Thymus (tissue), 11 donors: ENCODE data around the gene LRCH1. TPM values are rescaled to one million over a fixed set of nuclear protein-coding genes. Genes with fewer than 3 reads are reported as not detected.

Experiments used
- DNase-seq, 9 donors: peaks; one replicate each; pipeline ENCODE4 v3.0.0-alpha.2; 2013; ENCODE audit warnings: low spot score in 9 of 9, low read depth in 6 of 9, missing footprints in 1 of 9
- H3K27ac ChIP-seq, 2 donors: one replicate each; pipeline ENCODE4 v1.5.1; 2013; ENCODE audit warnings: control low read depth in 1 of 2, low read depth in 1 of 2, low read length in 1 of 2, mild to moderate bottlenecking in 1 of 2, moderate library complexity in 1 of 2
- H3K27me3 ChIP-seq, 2 donors: one replicate each; pipeline ENCODE4 v1.5.1; 2013; ENCODE audit warnings: low read length in 1 of 2; ENCODE audit not compliant: control insufficient read depth in 2 of 2, insufficient read depth in 1 of 2
- H3K36me3 ChIP-seq, 2 donors: one replicate each; pipeline ENCODE4 v1.5.1; 2013; ENCODE audit warnings: low read length in 1 of 2, mild to moderate bottlenecking in 1 of 2, moderate library complexity in 1 of 2; ENCODE audit not compliant: control insufficient read depth in 2 of 2, insufficient read depth in 2 of 2
- H3K4me1 ChIP-seq, 2 donors: one replicate each; pipeline ENCODE4 v1.5.1; 2013; ENCODE audit warnings: low read length in 2 of 2; ENCODE audit not compliant: control insufficient read depth in 2 of 2, insufficient read depth in 2 of 2
- H3K4me3 ChIP-seq, 2 donors: one replicate each; pipeline ENCODE4 v1.5.1; 2013; ENCODE audit warnings: low read length in 2 of 2, control low read depth in 1 of 2, mild to moderate bottlenecking in 1 of 2
- H3K9me3 ChIP-seq, 2 donors: one replicate each; pipeline ENCODE4 v1.5.1; 2013; ENCODE audit warnings: low read length in 1 of 2, mild to moderate bottlenecking in 1 of 2; ENCODE audit not compliant: control insufficient read depth in 2 of 2, insufficient read depth in 1 of 2
- WGBS: extraction: QIAGEN DNeasy Blood & Tissue Kit; methylation state at CpG from one replicate; pipeline ENCODE4 v1.1.7; 2013; 5-methylcytosine and 5-hydroxymethylcytosine counted together
- polyA plus RNA-seq: library from polyadenylated mRNA; stranded (reverse); fragments of 200-250 nt; gene quantifications from one replicate; pipeline ENCODE4 v1.2.3, GENCODE V29; 2013
- total RNA-seq: library from RNA; stranded (reverse); fragments of 120-200 nt; gene quantifications from one replicate; pipeline ENCODE4 v1.2.4, GENCODE V29; 2013
- donor health status: healthy.

The LRCH1 gene
- total and polyA plus RNA-seq, 2 donors, result 9.1 to 13.7 TPM

GRCh38 chr13:46575301-46575771, 22.4 kb downstream of the LRCH1 start:
- no peaks in the 10 kb centered on the region for H3K9me3 ChIP-seq
- peaks cover 14 to 37% of the 10 kb centered on the region in 2 donors for H3K4me1 ChIP-seq
- 75% methylated on average over 3 of the region's 3 CpGs for WGBS
- H3K4me3 ChIP-seq, result no peak overlapping the region
- H3K27me3 ChIP-seq, result no peaks in the 10 kb centered on the region
- peaks cover 0 to 5% of the 10 kb centered on the region in 2 donors for H3K36me3 ChIP-seq
- no peak overlapping the region for H3K27ac ChIP-seq
- peak in 2 of 9 donors; percentile 43 to 62 for DNase-seq

- Histone ChIP-seq H3K27ac (no peak overlapping the region), H3K4me1 (peaks cover 14 to 37% of the 10 kb centered on the region in 2 donors), H3K36me3 (peaks cover 0 to 5% of the 10 kb centered on the region in 2 donors), H3K9me3 (no peaks in the 10 kb centered on the region), H3K27me3 (no peaks in the 10 kb centered on the region), H3K4me3 (no peak overlapping the region)
- WGBS, result 90% methylated on average over 5 of the region's 5 CpGs
- no peak for DNase-seq
These were observed 22.9 kb downstream of the LRCH1 start for GRCh38 chr13:46575818-46576221.

GRCh38 chr13:46576762-46577161, 23.8 kb downstream of the LRCH1 start:
- Histone ChIP-seq H3K9me3 (no peaks in the 10 kb centered on the region), H3K27ac (no peak overlapping the region), H3K4me3 (no peak overlapping the region), H3K36me3 (peaks cover 0 to 5% of the 10 kb centered on the region in 2 donors), H3K4me1 (peaks cover 14 to 41% of the 10 kb centered on the region in 2 donors), H3K27me3 (no peaks in the 10 kb centered on the region)
- 85% methylated on average over 5 of the region's 5 CpGs for WGBS
- DNase-seq, result no peak

- Histone ChIP-seq H3K4me1 (peaks cover 14 to 41% of the 10 kb centered on the region in 2 donors), H3K27me3 (no peaks in the 10 kb centered on the region), H3K9me3 (no peaks in the 10 kb centered on the region), H3K27ac (no peak overlapping the region), H3K36me3 (peaks cover 0 to 5% of the 10 kb centered on the region in 2 donors), H3K4me3 (no peak overlapping the region)
- 66% methylated on average over 10 of the region's 10 CpGs for WGBS
- DNase-seq, result no peak
These were observed 25.0 kb downstream of the LRCH1 start for GRCh38 chr13:46577696-46578589.

GRCh38 chr13:46578590-46578975, 25.6 kb downstream of the LRCH1 start:
- peaks cover 0 to 5% of the 10 kb centered on the region in 2 donors for H3K36me3 ChIP-seq
- no peak overlapping the region for H3K4me3 ChIP-seq
- H3K27ac ChIP-seq, result no peak overlapping the region
- H3K4me1 ChIP-seq, result peaks cover 14 to 41% of the 10 kb centered on the region in 2 donors
- H3K27me3 ChIP-seq, result no peaks in the 10 kb centered on the region
- WGBS, result 90% methylated on average over 3 of the region's 3 CpGs
- DNase-seq, result no peak
- no peaks in the 10 kb centered on the region for H3K9me3 ChIP-seq

GRCh38 chr13:46580362-46580839, 27.4 kb downstream of the LRCH1 start:
- 90% methylated on average over 5 of the region's 5 CpGs for WGBS
- Histone ChIP-seq H3K9me3 (no peaks in the 10 kb centered on the region), H3K27ac (peak overlapping the region in 1 of 2 donors; percentile 33), H3K36me3 (peaks cover 0 to 5% of the 10 kb centered on the region in 2 donors), H3K4me1 (peaks cover 9 to 40% of the 10 kb centered on the region in 2 donors), H3K4me3 (no peak overlapping the region), H3K27me3 (no peaks in the 10 kb centered on the region)
- no peak for DNase-seq

GRCh38 chr13:46582190-46582589, 29.2 kb downstream of the LRCH1 start:
- 98% methylated on average over 2 of the region's 2 CpGs for WGBS
- Histone ChIP-seq H3K27me3 (no peaks in the 10 kb centered on the region), H3K9me3 (no peaks in the 10 kb centered on the region), H3K4me3 (no peak overlapping the region), H3K27ac (no peak overlapping the region), H3K4me1 (peaks cover 4 to 40% of the 10 kb centered on the region in 2 donors), H3K36me3 (no peaks in the 10 kb centered on the region)
- no peak for DNase-seq

GRCh38 chr13:46586751-46587514, 34.0 kb downstream of the LRCH1 start:
- Histone ChIP-seq H3K9me3 (no peaks in the 10 kb centered on the region), H3K27ac (no peak overlapping the region), H3K27me3 (no peaks in the 10 kb centered on the region), H3K36me3 (no peaks in the 10 kb centered on the region), H3K4me3 (no peak overlapping the region), H3K4me1 (peaks cover 0 to 20% of the 10 kb centered on the region in 2 donors)
- WGBS, result 84% methylated on average over 7 of the region's 7 CpGs
- DNase-seq, result no peak
